H1 (cell line): Measurements from ENCODE around the gene RABGAP1. TPM values are rescaled to one million over a fixed set of nuclear protein-coding genes. Genes with fewer than 3 reads are reported as not detected.

Source experiments
- CTCF ChIA-PET: fragments of 300-600 bp; sonication (Branson Sonifier 250); formaldehyde crosslinking; loops from one replicate; lab custom pipeline; 2021; ENCODE audit not compliant: partially characterized antibody; lab: Charles Lee
- POLR2A ChIA-PET: fragments of 300-600 bp; sonication (Branson Sonifier 250); formaldehyde crosslinking; loops from one replicate; lab custom pipeline; 2021; ENCODE audit warnings: inconsistent platforms; ENCODE audit not compliant: partially characterized antibody; lab: Charles Lee
- DNase-seq, 2 experiments: peaks; one replicate each; pipeline versions ENCODE4 v3.0.0 to v3.0.0-alpha.2; 2010 to 2022; ENCODE audit warnings: low spot score in 2 of 2, low read depth in 1 of 2, mixed read lengths in 1 of 2
- FAIRE-seq: peaks from 2 replicates; lab custom pipeline; 2011; peaks lifted over from hg19 to GRCh38; lab: Jason Lieb, UNC
- H2AFZ ChIP-seq: 2 replicates; pipeline ENCODE4 v1.8.1; 2012; ENCODE audit warnings: low read length, inconsistent platforms
- H2AK5ac ChIP-seq: 2 replicates; pipeline ENCODE4 v1.6.1; 2013; ENCODE audit warnings: low read depth, low read length
- H2BK120ac ChIP-seq: replicated peaks from 2 replicates; pipeline ENCODE3; 2013; ENCODE audit warnings: low read depth, low read length, inconsistent platforms
- H2BK12ac ChIP-seq: 2 replicates; pipeline ENCODE4 v1.6.1; 2013; ENCODE audit warnings: low read depth, low read length
- H2BK15ac ChIP-seq: 2 replicates; pipeline ENCODE4 v1.6.1; 2013; ENCODE audit warnings: low read length
- H2BK20ac ChIP-seq: 2 replicates; pipeline ENCODE4 v1.6.1; 2013; ENCODE audit warnings: low read length
- H2BK5ac ChIP-seq: 2 replicates; pipeline ENCODE4 v1.6.1; 2013; ENCODE audit warnings: low read depth, low read length
- H3K14ac ChIP-seq: 2 replicates; pipeline ENCODE4 v1.6.1; 2013; ENCODE audit warnings: inconsistent platforms; ENCODE audit not compliant: insufficient read length
- H3K18ac ChIP-seq: 2 replicates; pipeline ENCODE4 v1.6.1; 2013; ENCODE audit warnings: low read length; ENCODE audit errors: extremely low read depth
- H3K23ac ChIP-seq: 2 replicates; pipeline ENCODE4 v1.6.1; 2013; ENCODE audit warnings: inconsistent platforms; ENCODE audit not compliant: insufficient read length
- H3K23me2 ChIP-seq: 2 replicates; pipeline ENCODE4 v1.6.1; 2013; ENCODE audit warnings: low read depth, low read length
- H3K27ac ChIP-seq: 2 replicates; pipeline ENCODE4 v1.6.1; 2011; ENCODE audit warnings: low read depth, low read length, inconsistent platforms
- H3K27me3 ChIP-seq, 4 experiments: replicated peaks in 1 of 4; 1 replicate in 1 of 4; 2 replicates in 3 of 4; pipeline versions ENCODE4 v1.6.1 to v1.8.1; 2011 to 2013; ENCODE audit warnings: low read length in 3 of 4, mild to moderate bottlenecking in 3 of 4, inconsistent platforms in 2 of 4, mixed read lengths in 2 of 4, moderate library complexity in 1 of 4; ENCODE audit not compliant: control insufficient read depth in 3 of 4, insufficient read depth in 3 of 4; ENCODE audit errors: extremely low read depth in 1 of 4
- H3K36me3 ChIP-seq, 4 experiments: 2 replicates each; pipeline versions ENCODE4 v1.6.1 to v1.8.1; 2011 to 2013; ENCODE audit warnings: mild to moderate bottlenecking in 4 of 4, low read length in 3 of 4, moderate library complexity in 2 of 4, control low read depth in 1 of 4, inconsistent platforms in 1 of 4; ENCODE audit not compliant: insufficient read depth in 4 of 4, control insufficient read depth in 2 of 4
- H3K4ac ChIP-seq: replicated peaks from 2 replicates; pipeline ENCODE3; 2013; ENCODE audit warnings: low read length, low read depth, mixed read lengths, inconsistent platforms; ENCODE audit not compliant: insufficient read length
- H3K4me1 ChIP-seq, 4 experiments: replicated peaks in 1 of 4; 1 replicate in 1 of 4; 2 replicates in 3 of 4; pipeline versions ENCODE4 v1.6.1 to v1.8.1; 2011 to 2013; ENCODE audit warnings: low read length in 3 of 4, inconsistent platforms in 2 of 4, mixed read lengths in 1 of 4; ENCODE audit not compliant: insufficient read depth in 4 of 4, control insufficient read depth in 3 of 4
- H3K4me2 ChIP-seq, 2 experiments: 2 replicates each; pipeline versions ENCODE4 v1.6.1 to v1.8.1; 2011 to 2013; ENCODE audit warnings: low read depth in 2 of 2, low read length in 2 of 2, control low read depth in 1 of 2, inconsistent platforms in 1 of 2, mild to moderate bottlenecking in 1 of 2; ENCODE audit not compliant: insufficient read depth in 1 of 2
- H3K4me3 ChIP-seq, 4 experiments: fragments of 200-600, 300-600 bp in 1 of 4; sonication (generic), shearing (Covaris generic), sonication (Bioruptor Twin) in 1 of 4; 2 replicates each; pipeline versions ENCODE4 v1.5.1 to v1.8.1; 2011 to 2016; ENCODE audit warnings: low read length in 4 of 4, low read depth in 3 of 4, control low read depth in 2 of 4, inconsistent platforms in 2 of 4, mild to moderate bottlenecking in 2 of 4, mixed read lengths in 1 of 4, moderate library complexity in 1 of 4; ENCODE audit not compliant: insufficient read depth in 2 of 4; ENCODE audit errors: extremely low read depth in 1 of 4
- H3K56ac ChIP-seq: replicated peaks from 2 replicates; pipeline ENCODE3; 2013; ENCODE audit warnings: low read depth, mild to moderate bottlenecking, mixed read lengths, low read length, inconsistent platforms; ENCODE audit not compliant: insufficient read length
- H3K79me1 ChIP-seq: 2 replicates; pipeline ENCODE4 v1.6.1; 2013; ENCODE audit warnings: low read depth, low read length, control low read depth
- H3K79me2 ChIP-seq, 2 experiments: 2 replicates each; pipeline versions ENCODE4 v1.6.1 to v1.8.1; 2012 to 2013; ENCODE audit warnings: low read length in 2 of 2, mild to moderate bottlenecking in 2 of 2, inconsistent platforms in 1 of 2; ENCODE audit not compliant: insufficient read depth in 2 of 2, control insufficient read depth in 1 of 2
- H3K9ac ChIP-seq, 4 experiments: replicated peaks in 1 of 4; 1 replicate in 1 of 4; 2 replicates in 3 of 4; pipeline versions ENCODE4 v1.6.1 to v1.8.1; 2011 to 2013; ENCODE audit warnings: low read depth in 3 of 4, low read length in 3 of 4, control low read depth in 2 of 4, mild to moderate bottlenecking in 2 of 4, moderate library complexity in 2 of 4, inconsistent platforms in 1 of 4; ENCODE audit errors: extremely low read depth in 1 of 4
- H3K9me3 ChIP-seq, 2 experiments: 2 replicates each; pipeline versions ENCODE4 v1.6.1 to v1.8.1; 2012 to 2013; ENCODE audit warnings: mild to moderate bottlenecking in 2 of 2, moderate library complexity in 2 of 2, control low read depth in 1 of 2, inconsistent platforms in 1 of 2, low read depth in 1 of 2, low read length in 1 of 2, mixed read lengths in 1 of 2; ENCODE audit not compliant: insufficient read depth in 2 of 2
- H4K20me1 ChIP-seq, 2 experiments: replicated peaks in 1 of 2; 2 replicates each; pipeline versions ENCODE3 to v1.8.1; 2011 to 2013; ENCODE audit warnings: inconsistent platforms in 2 of 2, low read length in 2 of 2, mild to moderate bottlenecking in 1 of 2; ENCODE audit not compliant: insufficient read depth in 2 of 2, control insufficient read depth in 1 of 2
- H4K5ac ChIP-seq: 2 replicates; pipeline ENCODE4 v1.6.1; 2013; ENCODE audit warnings: low read length, low read depth, mixed read lengths, inconsistent platforms; ENCODE audit not compliant: insufficient read length
- H4K8ac ChIP-seq: 2 replicates; pipeline ENCODE4 v1.8.0; 2013; ENCODE audit warnings: mild to moderate bottlenecking, moderate library complexity, low read length, inconsistent platforms; ENCODE audit not compliant: insufficient read depth; ENCODE audit errors: extremely low read depth
- H4K91ac ChIP-seq: replicated peaks from 2 replicates; pipeline ENCODE3; 2013; ENCODE audit warnings: low read length, mixed read lengths, inconsistent platforms; ENCODE audit not compliant: insufficient read length
- BCL11A ChIP-seq, 2 experiments: IDR thresholded peaks; one replicate each; pipeline ENCODE4 v1.6.1; 2011; ENCODE audit warnings: low read depth in 2 of 2, low read length in 2 of 2, mild to moderate bottlenecking in 2 of 2
- CTCF ChIP-seq, 3 experiments: IDR thresholded peaks; 1 replicate in 2 of 3; 2 replicates in 1 of 3; pipeline versions ENCODE4 v1.5.1 to v1.6.1; 2011; ENCODE audit warnings: low read length in 3 of 3, mild to moderate bottlenecking in 3 of 3, inconsistent platforms in 2 of 3, low read depth in 1 of 3, moderate library complexity in 1 of 3; ENCODE audit not compliant: insufficient read depth in 1 of 3; ENCODE audit errors: control extremely low read depth in 1 of 3
- EGR1 ChIP-seq: IDR thresholded peaks from 2 replicates; pipeline ENCODE4 v1.6.1; 2011; ENCODE audit warnings: low read depth, low read length, borderline replicate concordance
- EZH2 ChIP-seq: fragments of 200-600 bp; sonication (generic); IDR thresholded peaks from 2 replicates; pipeline ENCODE4 v1.7.1; 2012; ENCODE audit warnings: low read depth, mild to moderate bottlenecking, moderate library complexity, low read length, inconsistent platforms; ENCODE audit not compliant: severe bottlenecking
- GABPA ChIP-seq: IDR thresholded peaks from 2 replicates; pipeline ENCODE4 v1.6.1; 2011; ENCODE audit warnings: mild to moderate bottlenecking, low read length, moderate library complexity, borderline replicate concordance; ENCODE audit not compliant: insufficient read depth
- HDAC2 ChIP-seq, 2 experiments: fragments of 300-600 bp in 1 of 2; sonication (generic) in 1 of 2; IDR thresholded peaks; 2 replicates each; pipeline ENCODE4 v1.6.1; 2011 to 2012; ENCODE audit warnings: low read depth in 2 of 2, low read length in 2 of 2, mild to moderate bottlenecking in 2 of 2, moderate library complexity in 2 of 2, borderline replicate concordance in 1 of 2, inconsistent platforms in 1 of 2
- KDM4A ChIP-seq: IDR thresholded peaks from one replicate; pipeline ENCODE4 v1.7.1; 2012; ENCODE audit warnings: low read depth, mild to moderate bottlenecking, moderate library complexity, low read length, inconsistent platforms; ENCODE audit not compliant: severe bottlenecking
- POLR2AphosphoS5 ChIP-seq: IDR thresholded peaks from 2 replicates; pipeline ENCODE4 v1.6.1; 2011; ENCODE audit warnings: low read depth, low read length
- SP1 ChIP-seq: IDR thresholded peaks from 2 replicates; pipeline ENCODE4 v1.6.1; 2011; ENCODE audit warnings: low read depth, low read length
- TCF12 ChIP-seq: IDR thresholded peaks from 2 replicates; pipeline ENCODE4 v1.6.1; 2011; ENCODE audit warnings: low read depth, mild to moderate bottlenecking, low read length
- ZNF274 ChIP-seq: IDR thresholded peaks from 2 replicates; pipeline ENCODE4 v1.7.0; 2012; ENCODE audit warnings: low read length, borderline replicate concordance; ENCODE audit errors: extremely low read depth
- WGBS, 2 experiments: shearing (Covaris generic) in 1 of 2; methylation state at CpG; one replicate each; pipeline versions ENCODE4 v1.1.6 to v1.1.7; 2013 to 2015; ENCODE audit warnings: low lambda C conversion rate in 2 of 2, mixed read lengths in 2 of 2, inconsistent platforms in 1 of 2, low coverage in 1 of 2, missing lambda C conversion rate in 1 of 2; ENCODE audit not compliant: insufficient replicate concordance in 2 of 2, insufficient coverage in 1 of 2, insufficient read length in 1 of 2; ENCODE audit errors: extremely low coverage in 1 of 2, missing lambda C conversion rate in 1 of 2; 5-methylcytosine and 5-hydroxymethylcytosine counted together
- polyA plus RNA-seq, 7 experiments: library from polyadenylated mRNA; depleted of rRNA in 3 of 7; stranded (reverse) in 5 of 7; unstranded in 2 of 7; fragments of >200 nt in 5 of 7; fragments of 200-250 nt in 2 of 7; gene quantifications; 1 replicate in 5 of 7; 2 replicates in 1 of 7; 4 replicates in 1 of 7; pipeline versions ENCODE4 v1.2.1 to v1.2.3, GENCODE V29; 2011 to 2013; ENCODE audit warnings: missing spikeins in 2 of 7, mixed read lengths in 2 of 7
- total RNA-seq: library from RNA; stranded (reverse); fragmentation: NEBNext Ultra II Directional; extraction: Animal tissue kit (Norgen Biotek cat#: 25700); gene quantifications from 2 replicates; pipeline ENCODE4 v1.2.1, GENCODE V29; 2021

The RABGAP1 gene
- total and polyA plus RNA-seq, 2 of the 8 experiments (the other 6 are each of a cell fraction or from before 2014, with no cell fraction given): 15.7 to 38.3 TPM

- Histone ChIP-seq H2BK15ac (no peak overlapping the region), H3K14ac (no peak overlapping the region), H3K4me3 (no peak overlapping the region), H3K4ac (no peak overlapping the region), H2AK5ac (no peak overlapping the region), H3K4me2 (no peak overlapping the region), H3K23ac (no peak overlapping the region), H4K91ac (no peak overlapping the region), H3K23me2 (no peaks in the 10 kb centered on the region), H3K4me1 (peaks cover 0 to 19% (median 3%) of the 10 kb centered on the region in 4 experiments; a peak in 3 of 7 replicates), H3K79me2 (peaks cover 13 to 95% of the 10 kb centered on the region in 2 experiments), H4K8ac (no peak overlapping the region), H2BK120ac (no peak overlapping the region), H3K9me3 (no peaks in the 10 kb centered on the region), H4K5ac (no peak overlapping the region), H2BK12ac (no peak overlapping the region), H2BK20ac (no peak overlapping the region), H3K18ac (no peak overlapping the region), H3K36me3 (no peaks in the 10 kb centered on the region), H2AFZ (no peak overlapping the region), H3K9ac (no peak overlapping the region), H2BK5ac (no peak overlapping the region), H3K27me3 (no peaks in the 10 kb centered on the region), H3K56ac (no peak overlapping the region), H4K20me1 (peaks cover 0 to 4% of the 10 kb centered on the region in 2 experiments), H3K27ac (no peak overlapping the region), H3K79me1 (0 out of 2 replicates have a peak, but pooled peaks cover 2% of the 10 kb centered on the region)
- ChIA-PET CTCF (interaction anchor here (0.9 kb wide), 1 partner anchor 18 kb away, joined by 3 read pairs; no protein-coding TSS in a partner anchor), POLR2A (interaction anchor here (4.9 kb wide), 1 partner anchor 10 kb away, joined by 26 read pairs; the partner anchor contains the start of gene RABGAP1)
- DNase-seq (no peak), FAIRE-seq (no peak)
- 71% methylated on average over 3 of the region's 3 CpGs; no CpG with 5 or more reads in 1 of the 2 experiments for WGBS, 2 experiments
- TF ChIP-seq GABPA: no peak
- TF ChIP-seq ZNF274: no peak
- TF ChIP-seq BCL11A (IDR thresholded peaks at IDR 0.05; ENCODE audit: low read depth in 2 of 2, low read length in 2 of 2): no peak
- TF ChIP-seq KDM4A: no peak
- TF ChIP-seq EGR1: no peak
- no peak for TF ChIP-seq HDAC2 (IDR thresholded peaks at IDR 0.05; ENCODE audit: borderline replicate concordance in 1 of 2, low read depth in 2 of 2, low read length in 2 of 2)
- no peak for TF ChIP-seq CTCF (IDR thresholded peaks at IDR 0.05; ENCODE audit: control extremely low read depth in 1 of 3, insufficient read depth in 1 of 3, low read depth in 1 of 3, low read length in 3 of 3)
- TF ChIP-seq SP1: no peak
- no peak for TF ChIP-seq EZH2
- no peak for TF ChIP-seq POLR2AphosphoS5
- TF ChIP-seq TCF12: no peak
Observed at GRCh38 chr9:122950263-122950662, 9.4 kb downstream of the RABGAP1 start.
